Measurements from ENCODE around the gene SCOC. TPM values are rescaled to one million over a fixed set of nuclear protein-coding genes. Genes with fewer than 3 reads are reported as not detected.

Gene SCOC
- polyA plus RNA-seq, 1 donor from 2014 or later, result 320 TPM

DNA sequence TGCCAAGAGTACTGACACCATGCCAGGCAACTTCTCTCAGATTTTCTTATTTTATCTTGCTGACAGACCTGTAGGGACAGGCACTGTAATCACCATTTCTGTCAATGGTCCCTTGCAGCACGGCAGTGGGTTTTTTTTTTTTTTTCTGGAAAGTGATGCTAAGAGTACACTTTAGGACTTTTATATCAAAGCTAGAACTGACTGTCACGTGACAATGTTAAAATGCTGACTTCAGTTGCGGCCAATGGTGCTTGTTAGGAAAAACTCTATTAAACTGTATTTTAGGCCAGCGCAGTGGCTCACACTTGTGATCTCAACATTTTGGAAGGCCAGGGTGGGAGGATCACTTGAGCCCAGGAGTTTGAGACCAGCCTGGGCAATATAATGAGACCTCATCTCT lies 12.3 kb upstream of the SCOC start:
- no peaks in the 10 kb centered on the region for H3K79me2 ChIP-seq (replicated peaks; ENCODE audit: insufficient read depth, low read length)
- no peaks in the 10 kb centered on the region for H3K9me3 ChIP-seq (ENCODE audit: low read length)
- H2AFZ ChIP-seq (ENCODE audit: low read depth, low read length), result no peak overlapping the region
- H3K4me3 ChIP-seq (ENCODE audit: low read length), result no peak overlapping the region
- H3K27ac ChIP-seq (ENCODE audit: low read length), result no peak overlapping the region
- TF ChIP-seq MXI1 (conservative IDR thresholded peaks at IDR 0.05; ENCODE audit: poor library complexity, severe bottlenecking), result no peak
- TF ChIP-seq, protein P1, sequence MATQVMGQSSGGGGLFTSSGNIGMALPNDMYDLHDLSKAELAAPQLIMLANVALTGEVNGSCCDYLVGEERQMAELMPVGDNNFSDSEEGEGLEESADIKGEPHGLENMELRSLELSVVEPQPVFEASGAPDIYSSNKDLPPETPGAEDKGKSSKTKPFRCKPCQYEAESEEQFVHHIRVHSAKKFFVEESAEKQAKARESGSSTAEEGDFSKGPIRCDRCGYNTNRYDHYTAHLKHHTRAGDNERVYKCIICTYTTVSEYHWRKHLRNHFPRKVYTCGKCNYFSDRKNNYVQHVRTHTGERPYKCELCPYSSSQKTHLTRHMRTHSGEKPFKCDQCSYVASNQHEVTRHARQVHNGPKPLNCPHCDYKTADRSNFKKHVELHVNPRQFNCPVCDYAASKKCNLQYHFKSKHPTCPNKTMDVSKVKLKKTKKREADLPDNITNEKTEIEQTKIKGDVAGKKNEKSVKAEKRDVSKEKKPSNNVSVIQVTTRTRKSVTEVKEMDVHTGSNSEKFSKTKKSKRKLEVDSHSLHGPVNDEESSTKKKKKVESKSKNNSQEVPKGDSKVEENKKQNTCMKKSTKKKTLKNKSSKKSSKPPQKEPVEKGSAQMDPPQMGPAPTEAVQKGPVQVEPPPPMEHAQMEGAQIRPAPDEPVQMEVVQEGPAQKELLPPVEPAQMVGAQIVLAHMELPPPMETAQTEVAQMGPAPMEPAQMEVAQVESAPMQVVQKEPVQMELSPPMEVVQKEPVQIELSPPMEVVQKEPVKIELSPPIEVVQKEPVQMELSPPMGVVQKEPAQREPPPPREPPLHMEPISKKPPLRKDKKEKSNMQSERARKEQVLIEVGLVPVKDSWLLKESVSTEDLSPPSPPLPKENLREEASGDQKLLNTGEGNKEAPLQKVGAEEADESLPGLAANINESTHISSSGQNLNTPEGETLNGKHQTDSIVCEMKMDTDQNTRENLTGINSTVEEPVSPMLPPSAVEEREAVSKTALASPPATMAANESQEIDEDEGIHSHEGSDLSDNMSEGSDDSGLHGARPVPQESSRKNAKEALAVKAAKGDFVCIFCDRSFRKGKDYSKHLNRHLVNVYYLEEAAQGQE (IDR thresholded peaks at IDR 0.05; ENCODE audit: borderline replicate concordance), result no peak
- TF ChIP-seq SMC3 (conservative IDR thresholded peaks at IDR 0.05; ENCODE audit: poor library complexity), result no peak
- TF ChIP-seq RAD21 (conservative IDR thresholded peaks at IDR 0.05), result no peak
- TF ChIP-seq EP300 (conservative IDR thresholded peaks at IDR 0.05; ENCODE audit: poor library complexity, severe bottlenecking), result no peak
- no peak for TF ChIP-seq CTCF (IDR thresholded peaks at IDR 0.05; ENCODE audit: poor library complexity, severe bottlenecking)
- TF ChIP-seq EZH2 (IDR thresholded peaks at IDR 0.05; ENCODE audit: borderline replicate concordance, insufficient read depth, low read length, poor library complexity, severe bottlenecking), result no peak
- no peak for TF ChIP-seq POLR2AphosphoS5 (IDR thresholded peaks at IDR 0.05)
- no peak for TF ChIP-seq TAF1 (IDR thresholded peaks at IDR 0.05; ENCODE audit: low read depth)
- H3K36me3 ChIP-seq (ENCODE audit: insufficient read depth, low read length), result no peaks in the 10 kb centered on the region
- peaks cover 5% of the 10 kb centered on the region for H3F3A ChIP-seq (ENCODE audit: insufficient read depth, low read length, poor library complexity, severe bottlenecking)
- no peaks in the 10 kb centered on the region for H3K27me3 ChIP-seq (ENCODE audit: insufficient read depth, low read depth, low read length)
- H4K20me1 ChIP-seq (ENCODE audit: insufficient read depth), result no peaks in the 10 kb centered on the region
- no peak overlapping the region for H3K4me2 ChIP-seq (ENCODE audit: low read length)
- H3K9ac ChIP-seq (ENCODE audit: low read length), result no peak overlapping the region
- no peaks in the 10 kb centered on the region for H3K9me2 ChIP-seq (ENCODE audit: insufficient read depth, low read length)

DNA sequence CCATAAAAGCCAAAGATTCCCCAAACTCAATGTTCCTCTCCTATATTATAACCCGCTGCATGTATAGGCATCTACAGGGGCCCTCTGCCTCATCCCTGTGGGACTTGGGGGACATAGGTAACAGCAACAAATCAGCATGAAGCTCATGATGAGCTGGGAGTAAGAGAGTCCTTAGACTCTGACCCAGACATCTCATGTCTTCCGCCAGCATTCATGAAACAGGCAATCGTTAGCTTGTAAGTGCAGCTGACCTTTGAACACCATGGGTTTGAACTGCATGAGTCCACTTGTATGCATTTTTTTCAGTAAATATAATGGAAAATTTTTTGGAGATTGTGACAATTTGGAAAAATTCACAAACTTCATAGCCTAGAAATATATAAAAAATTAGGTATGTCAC lies 10.4 kb upstream of the SCOC start:
- H3K27me3 ChIP-seq (ENCODE audit: insufficient read depth, low read depth, low read length), result no peaks in the 10 kb centered on the region
- H3K9me3 ChIP-seq (ENCODE audit: low read length), result no peaks in the 10 kb centered on the region
- no peak overlapping the region for H3K4me3 ChIP-seq (ENCODE audit: low read length)
- H4K20me1 ChIP-seq (ENCODE audit: insufficient read depth), result no peaks in the 10 kb centered on the region
- no peaks in the 10 kb centered on the region for H3K9me2 ChIP-seq (ENCODE audit: insufficient read depth, low read length)
- H2AFZ ChIP-seq (ENCODE audit: low read depth, low read length), result no peak overlapping the region
- H3K27ac ChIP-seq (ENCODE audit: low read length), result no peak overlapping the region
- no peak overlapping the region for H3K4me2 ChIP-seq (ENCODE audit: low read length)
- H3K79me2 ChIP-seq (replicated peaks; ENCODE audit: insufficient read depth, low read length), result no peaks in the 10 kb centered on the region
- TF ChIP-seq, protein P1 (IDR thresholded peaks at IDR 0.05; ENCODE audit: borderline replicate concordance), result no peak
- no peak for TF ChIP-seq EZH2 (IDR thresholded peaks at IDR 0.05; ENCODE audit: borderline replicate concordance, insufficient read depth, low read length, poor library complexity, severe bottlenecking)
- no peak for TF ChIP-seq SMC3 (conservative IDR thresholded peaks at IDR 0.05; ENCODE audit: poor library complexity)
- TF ChIP-seq TAF1 (IDR thresholded peaks at IDR 0.05; ENCODE audit: low read depth), result no peak
- no peak for TF ChIP-seq MXI1 (conservative IDR thresholded peaks at IDR 0.05; ENCODE audit: poor library complexity, severe bottlenecking)
- no peaks in the 10 kb centered on the region for H3K36me3 ChIP-seq (ENCODE audit: insufficient read depth, low read length)
- H3F3A ChIP-seq (ENCODE audit: insufficient read depth, low read length, poor library complexity, severe bottlenecking), result peaks cover 5% of the 10 kb centered on the region
- no peak overlapping the region for H3K9ac ChIP-seq (ENCODE audit: low read length)
